ENCODE measurements around the gene SMARCA4.

SMARCA4 gene

DNA sequence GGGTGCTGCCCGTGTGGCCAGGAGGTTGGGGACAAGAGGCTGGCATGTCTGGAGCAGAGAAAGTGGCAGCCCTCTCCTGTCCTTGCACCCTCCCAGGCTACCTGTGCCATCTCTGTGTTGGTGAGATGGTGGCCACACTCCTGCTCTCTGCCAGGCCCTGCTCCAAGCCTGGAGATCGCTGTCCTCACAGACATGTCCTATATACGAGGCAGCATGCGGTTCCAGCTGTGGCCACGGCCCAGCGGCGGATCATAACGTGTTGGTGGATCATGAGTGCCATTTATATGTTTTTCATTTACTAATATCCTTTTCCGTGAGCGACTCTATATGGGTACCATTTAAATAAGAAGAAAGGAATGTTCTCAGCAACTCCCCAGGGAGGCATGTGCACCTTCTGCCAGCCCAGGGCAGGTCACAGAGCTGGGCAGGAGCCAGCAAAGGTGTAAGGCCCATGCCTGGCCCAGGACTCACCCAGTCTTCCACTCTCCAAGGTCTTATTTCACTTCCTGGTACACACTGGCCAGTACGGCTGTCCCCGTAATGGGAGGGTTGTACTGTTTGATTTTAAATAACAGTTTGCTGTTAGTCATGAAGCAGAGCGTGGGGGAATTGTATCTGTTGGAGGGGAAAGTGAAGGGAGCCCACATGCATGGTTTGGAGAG lies 81.3 kb downstream of the SMARCA4 start:
- no peak overlapping the region for H3K9ac ChIP-seq (ENCODE audit: low read depth in 1 of 2, low read length in 2 of 2)
- H3K36me3 ChIP-seq (ENCODE audit: control insufficient read depth in 2 of 2, insufficient read depth in 2 of 2, low read length in 2 of 2), result peaks cover 29 to 38% of the 10 kb centered on the region in 2 donors
- peaks cover 0 to 4% of the 10 kb centered on the region in 2 donors for H3K4me1 ChIP-seq (ENCODE audit: control insufficient read depth in 2 of 2, insufficient read depth in 2 of 2, low read length in 2 of 2)
- no peaks in the 10 kb centered on the region for H3K27me3 ChIP-seq (ENCODE audit: control insufficient read depth in 2 of 2, insufficient read depth in 2 of 2, low read length in 2 of 2)
- H3K27ac ChIP-seq (ENCODE audit: low read depth in 2 of 2, low read length in 2 of 2), result peak overlapping the region in 1 of 2 donors; percentile 41
- H3K9me3 ChIP-seq (ENCODE audit: control insufficient read depth in 2 of 2, low read length in 2 of 2), result no peaks in the 10 kb centered on the region
- no peak overlapping the region for H3K4me3 ChIP-seq (ENCODE audit: low read length in 2 of 2)

DNA sequence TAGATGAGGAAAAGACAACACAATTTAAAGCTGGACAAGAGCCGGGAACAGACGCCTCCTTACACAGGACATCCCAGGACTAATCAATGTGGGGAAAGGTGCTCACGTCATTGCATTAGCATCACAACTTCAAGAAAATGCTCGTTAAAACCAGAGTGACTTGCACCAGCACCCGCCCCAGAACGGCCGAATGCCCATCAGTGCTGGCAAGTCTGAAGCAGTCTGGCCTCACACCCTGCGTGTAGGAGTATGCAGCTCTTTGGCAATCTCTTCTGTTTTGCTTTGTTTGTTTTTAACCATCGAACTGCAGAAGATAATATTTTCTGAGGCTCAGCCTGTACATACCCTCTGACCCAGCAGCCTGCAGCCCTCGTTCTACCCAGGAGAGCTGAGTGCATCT lies 83.6 kb downstream of the SMARCA4 start:
- Histone ChIP-seq H3K4me1 (ENCODE audit: control insufficient read depth in 2 of 2, insufficient read depth in 2 of 2, low read length in 2 of 2) (peaks cover 3 to 7% of the 10 kb centered on the region in 2 donors), H3K36me3 (ENCODE audit: control insufficient read depth in 2 of 2, insufficient read depth in 2 of 2, low read length in 2 of 2) (peaks cover 19 to 29% of the 10 kb centered on the region in 2 donors), H3K27ac (ENCODE audit: low read depth in 2 of 2, low read length in 2 of 2) (no peak overlapping the region), H3K9ac (ENCODE audit: low read depth in 1 of 2, low read length in 2 of 2) (no peak overlapping the region), H3K4me3 (ENCODE audit: low read length in 2 of 2) (no peak overlapping the region), H3K27me3 (ENCODE audit: control insufficient read depth in 2 of 2, insufficient read depth in 2 of 2, low read length in 2 of 2) (no peaks in the 10 kb centered on the region), H3K9me3 (ENCODE audit: control insufficient read depth in 2 of 2, low read length in 2 of 2) (no peaks in the 10 kb centered on the region)

DNA sequence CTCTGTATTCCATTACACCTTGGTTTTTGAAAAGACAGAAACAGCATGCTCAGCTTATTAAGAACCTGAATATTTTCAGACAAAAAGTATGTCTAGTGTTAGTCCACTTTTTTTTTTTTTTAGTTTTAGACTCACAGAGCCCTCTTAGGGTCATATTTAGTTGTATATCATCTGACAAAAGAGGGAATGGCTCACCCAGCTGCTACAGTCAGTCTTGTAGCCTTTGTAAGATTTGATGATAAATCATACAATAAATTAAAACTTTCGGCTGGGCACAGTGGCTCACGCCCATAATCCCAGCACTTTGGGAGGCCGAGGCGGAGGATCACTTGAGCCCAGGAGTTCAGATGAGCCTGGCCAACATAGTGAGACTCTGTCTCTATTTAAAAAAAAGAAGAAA lies 84.7 kb downstream of the SMARCA4 start:
- Histone ChIP-seq H3K4me1 (ENCODE audit: control insufficient read depth in 2 of 2, insufficient read depth in 2 of 2, low read length in 2 of 2) (peaks cover 5 to 7% of the 10 kb centered on the region in 2 donors), H3K9ac (ENCODE audit: low read depth in 1 of 2, low read length in 2 of 2) (no peak overlapping the region), H3K36me3 (ENCODE audit: control insufficient read depth in 2 of 2, insufficient read depth in 2 of 2, low read length in 2 of 2) (peaks cover 22 to 29% of the 10 kb centered on the region in 2 donors), H3K4me3 (ENCODE audit: low read length in 2 of 2) (no peak overlapping the region), H3K9me3 (ENCODE audit: control insufficient read depth in 2 of 2, low read length in 2 of 2) (no peaks in the 10 kb centered on the region), H3K27ac (ENCODE audit: low read depth in 2 of 2, low read length in 2 of 2) (no peak overlapping the region), H3K27me3 (ENCODE audit: control insufficient read depth in 2 of 2, insufficient read depth in 2 of 2, low read length in 2 of 2) (no peaks in the 10 kb centered on the region)

DNA sequence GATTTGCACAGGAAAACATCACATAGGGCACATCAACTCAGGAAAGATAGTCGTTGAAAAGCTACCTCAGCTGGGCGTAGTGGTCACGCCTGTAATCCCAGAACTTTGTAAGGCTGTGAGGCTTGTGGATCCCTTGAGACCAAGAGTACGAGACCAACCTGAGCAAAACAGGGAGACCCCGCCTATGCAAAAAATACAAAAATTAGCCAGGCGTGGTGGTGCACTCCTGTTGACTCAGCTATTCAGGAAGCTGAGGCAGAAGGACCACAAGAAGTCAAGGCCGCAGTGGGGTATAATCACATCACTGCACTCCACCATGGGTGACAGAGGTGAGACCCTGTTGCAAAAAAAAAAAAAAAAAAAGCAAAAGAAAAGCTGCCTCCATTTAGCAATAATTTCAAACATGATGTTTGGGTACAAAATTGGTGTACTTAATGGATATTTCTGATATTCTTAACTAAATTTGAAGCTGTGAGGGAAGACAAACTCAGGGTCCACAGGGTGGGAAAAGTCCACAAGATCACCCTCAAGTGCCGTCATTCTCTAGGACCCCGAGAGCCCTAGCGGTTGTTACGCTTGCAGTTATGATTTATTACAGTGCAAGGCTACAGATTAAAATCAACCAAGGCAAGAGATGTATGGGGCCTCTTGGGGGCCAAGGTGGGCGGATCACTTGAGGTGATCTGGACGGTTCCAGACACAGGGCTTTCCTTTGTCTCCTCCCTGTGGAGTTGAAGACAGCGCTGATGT lies 86.0 kb downstream of the SMARCA4 start:
- Histone ChIP-seq H3K4me1 (ENCODE audit: control insufficient read depth in 2 of 2, insufficient read depth in 2 of 2, low read length in 2 of 2) (peaks cover 5 to 6% of the 10 kb centered on the region in 2 donors), H3K36me3 (ENCODE audit: control insufficient read depth in 2 of 2, insufficient read depth in 2 of 2, low read length in 2 of 2) (peaks cover 16 to 24% of the 10 kb centered on the region in 2 donors), H3K27me3 (ENCODE audit: control insufficient read depth in 2 of 2, insufficient read depth in 2 of 2, low read length in 2 of 2) (no peaks in the 10 kb centered on the region), H3K4me3 (ENCODE audit: low read length in 2 of 2) (no peak overlapping the region), H3K9me3 (ENCODE audit: control insufficient read depth in 2 of 2, low read length in 2 of 2) (no peaks in the 10 kb centered on the region), H3K27ac (ENCODE audit: low read depth in 2 of 2, low read length in 2 of 2) (no peak overlapping the region), H3K9ac (ENCODE audit: low read depth in 1 of 2, low read length in 2 of 2) (no peak overlapping the region)

DNA sequence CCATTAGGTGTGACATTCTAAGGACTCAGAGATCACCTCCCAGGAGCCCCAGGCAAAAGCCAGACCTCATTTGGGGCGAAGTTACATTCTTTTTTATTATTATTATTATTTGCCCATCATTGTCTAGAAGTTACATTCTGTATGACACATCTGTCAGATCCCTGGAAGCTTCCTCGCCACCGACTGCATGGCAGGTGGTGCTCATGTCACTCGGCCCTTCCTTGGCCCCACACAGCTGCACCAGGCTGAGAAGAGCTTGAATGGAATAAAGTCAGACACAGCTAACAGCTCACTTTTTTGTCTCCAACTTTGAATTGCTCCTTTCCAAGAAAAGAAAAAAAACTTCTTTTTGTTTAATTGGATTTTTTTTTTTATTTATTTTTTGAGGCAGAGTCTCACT lies 87.0 kb downstream of the SMARCA4 start:
- Histone ChIP-seq H3K27me3 (ENCODE audit: control insufficient read depth in 2 of 2, insufficient read depth in 2 of 2, low read length in 2 of 2) (no peaks in the 10 kb centered on the region), H3K27ac (ENCODE audit: low read depth in 2 of 2, low read length in 2 of 2) (no peak overlapping the region), H3K9ac (ENCODE audit: low read depth in 1 of 2, low read length in 2 of 2) (no peak overlapping the region), H3K4me1 (ENCODE audit: control insufficient read depth in 2 of 2, insufficient read depth in 2 of 2, low read length in 2 of 2) (peaks cover 3 to 5% of the 10 kb centered on the region in 2 donors), H3K36me3 (ENCODE audit: control insufficient read depth in 2 of 2, insufficient read depth in 2 of 2, low read length in 2 of 2) (peaks cover 10 to 19% of the 10 kb centered on the region in 2 donors), H3K9me3 (ENCODE audit: control insufficient read depth in 2 of 2, low read length in 2 of 2) (no peaks in the 10 kb centered on the region), H3K4me3 (ENCODE audit: low read length in 2 of 2) (no peak overlapping the region)

DNA sequence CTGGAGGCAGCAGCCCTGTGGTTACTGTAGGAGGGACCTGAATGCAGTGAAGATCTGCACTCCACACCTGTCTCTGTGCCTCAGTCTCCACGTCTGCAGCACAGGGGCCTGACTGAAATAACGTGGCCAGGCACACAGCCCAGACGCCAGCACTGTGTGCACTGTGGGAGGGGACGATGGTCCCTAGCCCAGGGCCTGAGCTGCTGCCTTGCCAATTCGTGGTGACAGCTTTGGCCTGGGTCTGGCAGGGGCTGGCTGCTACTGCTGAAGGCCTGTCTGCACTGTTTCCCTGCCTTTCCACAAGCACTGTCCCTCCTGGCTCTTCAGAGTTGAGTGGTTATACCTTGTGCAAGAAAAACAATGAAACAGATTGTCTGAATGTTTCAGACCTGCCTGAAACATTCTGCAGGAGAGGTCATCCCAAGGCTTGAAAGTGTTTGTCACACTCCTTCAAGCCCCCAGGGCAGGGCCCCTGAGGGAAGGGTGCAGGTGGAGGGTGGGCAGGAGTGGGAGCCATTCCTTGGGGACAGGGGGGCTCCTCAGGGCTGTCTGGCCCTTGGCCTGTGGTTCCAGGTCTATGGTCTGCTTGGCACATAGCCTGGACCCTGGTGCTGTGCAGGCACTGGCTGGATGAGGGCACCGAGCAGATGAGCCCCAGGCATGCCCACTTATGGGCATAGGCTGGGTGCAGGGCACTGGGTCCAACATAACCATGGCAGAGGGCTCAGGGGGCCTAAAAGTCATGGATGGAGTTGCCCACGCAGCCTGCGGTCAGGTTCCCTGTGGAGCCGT lies 89.7 kb downstream of the SMARCA4 start:
- H3K27me3 ChIP-seq (ENCODE audit: control insufficient read depth in 2 of 2, insufficient read depth in 2 of 2, low read length in 2 of 2), result no peaks in the 10 kb centered on the region
- peaks cover 6 to 15% of the 10 kb centered on the region in 2 donors for H3K36me3 ChIP-seq (ENCODE audit: control insufficient read depth in 2 of 2, insufficient read depth in 2 of 2, low read length in 2 of 2)
- no peak overlapping the region for H3K9ac ChIP-seq (ENCODE audit: low read depth in 1 of 2, low read length in 2 of 2)
- no peak overlapping the region for H3K27ac ChIP-seq (ENCODE audit: low read depth in 2 of 2, low read length in 2 of 2)
- H3K4me1 ChIP-seq (ENCODE audit: control insufficient read depth in 2 of 2, insufficient read depth in 2 of 2, low read length in 2 of 2), result peaks cover 3 to 5% of the 10 kb centered on the region in 2 donors
- no peak overlapping the region for H3K4me3 ChIP-seq (ENCODE audit: low read length in 2 of 2)
- no peaks in the 10 kb centered on the region for H3K9me3 ChIP-seq (ENCODE audit: control insufficient read depth in 2 of 2, low read length in 2 of 2)

DNA sequence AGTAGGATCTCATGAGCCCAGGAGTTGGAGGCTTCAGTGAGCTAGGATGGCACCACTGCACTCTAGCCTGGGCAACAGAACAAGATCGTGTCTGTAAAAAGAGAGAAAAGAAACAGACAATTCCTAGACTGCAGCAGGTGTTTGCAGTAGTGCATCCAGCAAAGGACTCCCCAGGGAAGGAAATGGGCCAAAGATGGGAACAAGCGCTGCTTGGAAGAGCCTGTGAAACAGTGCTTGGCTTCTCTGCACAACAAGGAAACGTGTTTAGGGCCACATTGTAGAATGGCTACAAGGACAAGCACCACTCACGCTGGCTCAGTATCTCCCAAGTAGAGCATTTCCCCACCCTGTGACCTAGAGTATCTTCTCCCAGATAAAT lies 93.0 kb downstream of the SMARCA4 start:
- H3K4me3 ChIP-seq (ENCODE audit: low read length in 2 of 2), result no peak overlapping the region
- H3K27ac ChIP-seq (ENCODE audit: low read depth in 2 of 2, low read length in 2 of 2), result no peak overlapping the region
- peaks cover 9 to 24% of the 10 kb centered on the region in 2 donors for H3K36me3 ChIP-seq (ENCODE audit: control insufficient read depth in 2 of 2, insufficient read depth in 2 of 2, low read length in 2 of 2)
- peaks cover 2 to 5% of the 10 kb centered on the region in 2 donors for H3K4me1 ChIP-seq (ENCODE audit: control insufficient read depth in 2 of 2, insufficient read depth in 2 of 2, low read length in 2 of 2)
- no peaks in the 10 kb centered on the region for H3K27me3 ChIP-seq (ENCODE audit: control insufficient read depth in 2 of 2, insufficient read depth in 2 of 2, low read length in 2 of 2)
- H3K9ac ChIP-seq (ENCODE audit: low read depth in 1 of 2, low read length in 2 of 2), result no peak overlapping the region
- H3K9me3 ChIP-seq (ENCODE audit: control insufficient read depth in 2 of 2, low read length in 2 of 2), result no peaks in the 10 kb centered on the region

DNA sequence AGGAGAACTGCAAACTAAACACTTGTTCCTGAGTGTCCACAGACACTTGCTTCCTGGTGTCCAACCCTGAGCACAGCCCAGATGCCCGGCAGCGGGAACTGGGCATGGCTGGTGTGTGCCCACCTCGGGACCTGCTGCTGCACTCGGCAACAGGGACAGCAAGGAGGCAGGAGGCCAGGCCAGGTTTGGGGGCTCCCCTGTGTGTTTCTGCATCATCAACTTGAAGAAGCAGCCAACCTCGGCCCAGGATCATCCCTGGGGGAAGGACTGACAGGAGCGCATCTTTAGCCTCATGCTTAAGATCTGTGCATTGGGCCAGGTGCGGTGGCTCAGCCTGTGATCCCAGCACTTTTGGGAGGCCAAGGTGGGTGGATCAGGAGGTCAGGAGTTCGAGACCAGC lies 93.4 kb downstream of the SMARCA4 start:
- H3K9me3 ChIP-seq (ENCODE audit: control insufficient read depth in 2 of 2, low read length in 2 of 2), result no peaks in the 10 kb centered on the region
- H3K9ac ChIP-seq (ENCODE audit: low read depth in 1 of 2, low read length in 2 of 2), result no peak overlapping the region
- H3K36me3 ChIP-seq (ENCODE audit: control insufficient read depth in 2 of 2, insufficient read depth in 2 of 2, low read length in 2 of 2), result peaks cover 9 to 24% of the 10 kb centered on the region in 2 donors
- peaks cover 0 to 2% of the 10 kb centered on the region in 2 donors for H3K4me1 ChIP-seq (ENCODE audit: control insufficient read depth in 2 of 2, insufficient read depth in 2 of 2, low read length in 2 of 2)
- no peak overlapping the region for H3K4me3 ChIP-seq (ENCODE audit: low read length in 2 of 2)
- no peaks in the 10 kb centered on the region for H3K27me3 ChIP-seq (ENCODE audit: control insufficient read depth in 2 of 2, insufficient read depth in 2 of 2, low read length in 2 of 2)
- H3K27ac ChIP-seq (ENCODE audit: low read depth in 2 of 2, low read length in 2 of 2), result no peak overlapping the region

DNA sequence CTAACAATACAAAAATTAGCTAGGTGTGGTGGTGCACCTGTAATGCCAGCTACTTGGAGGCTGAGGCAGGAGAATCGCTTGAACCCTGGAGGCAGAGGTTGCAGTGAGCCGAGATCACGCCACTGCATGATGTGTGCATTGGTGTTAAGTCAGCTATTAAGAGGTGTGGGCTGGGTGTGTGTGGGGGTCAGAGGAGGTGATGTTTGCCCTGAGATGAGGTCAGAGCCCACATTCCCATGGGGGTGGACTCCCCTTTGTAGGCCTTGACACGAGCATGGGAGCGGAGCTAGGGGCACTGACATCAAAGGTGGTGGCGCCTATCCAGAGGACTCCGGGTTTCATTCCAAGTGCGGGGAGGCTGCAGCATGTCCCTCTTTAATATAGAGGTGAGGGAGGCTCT lies 93.8 kb downstream of the SMARCA4 start:
- Histone ChIP-seq H3K9ac (ENCODE audit: low read depth in 1 of 2, low read length in 2 of 2) (no peak overlapping the region), H3K36me3 (ENCODE audit: control insufficient read depth in 2 of 2, insufficient read depth in 2 of 2, low read length in 2 of 2) (peaks cover 14 to 27% of the 10 kb centered on the region in 2 donors), H3K27ac (ENCODE audit: low read depth in 2 of 2, low read length in 2 of 2) (no peak overlapping the region), H3K4me1 (ENCODE audit: control insufficient read depth in 2 of 2, insufficient read depth in 2 of 2, low read length in 2 of 2) (no peaks in the 10 kb centered on the region), H3K9me3 (ENCODE audit: control insufficient read depth in 2 of 2, low read length in 2 of 2) (no peaks in the 10 kb centered on the region), H3K27me3 (ENCODE audit: control insufficient read depth in 2 of 2, insufficient read depth in 2 of 2, low read length in 2 of 2) (no peaks in the 10 kb centered on the region), H3K4me3 (ENCODE audit: low read length in 2 of 2) (no peak overlapping the region)

Measured in mucosa of rectum (tissue), 2 donors.